HG02610 (cell line): ENCODE results near the gene UBE2O.
A peak's percentile ranks its signal among the peaks of the same experiment; 100 is the strongest.

Experiments used
- ATAC-seq: cut with Tn5 transposase; IDR thresholded peaks from one replicate; pipeline ENCODE4 v1.9.1; 2021; ENCODE audit warnings: mild to moderate bottlenecking, moderate library complexity; ENCODE audit not compliant: unreplicated experiment

UBE2O gene

DNA sequence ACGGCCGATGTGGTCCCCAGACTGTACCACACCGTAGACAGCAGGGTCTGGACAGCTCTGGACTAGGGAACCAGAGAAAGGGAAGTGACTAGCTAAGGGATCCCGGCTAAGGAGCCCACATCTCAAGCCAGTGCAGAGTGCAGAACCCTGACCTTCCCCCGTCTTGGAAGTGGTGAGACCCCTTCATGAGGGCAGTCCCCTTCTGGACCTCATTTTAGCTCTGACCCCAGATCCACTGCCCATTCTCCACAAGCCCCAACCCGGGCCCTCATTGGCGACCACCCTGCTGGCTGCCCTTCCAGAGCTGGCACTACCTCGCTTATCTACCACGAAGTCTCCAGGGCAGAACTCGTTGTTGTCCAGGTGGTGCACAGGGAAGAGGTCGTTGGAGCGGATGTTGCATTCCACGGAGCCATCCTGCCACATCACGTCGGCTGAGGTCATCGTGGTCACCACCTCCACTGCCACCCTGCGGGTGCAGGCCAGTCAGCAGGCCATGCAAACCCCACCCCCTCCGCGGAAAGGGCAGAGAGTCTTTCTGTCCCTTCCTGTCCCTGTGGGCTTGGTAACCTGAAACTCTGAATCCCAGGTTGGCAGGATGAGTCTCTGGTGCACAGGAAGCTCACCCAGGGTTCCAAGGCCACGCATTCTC lies 54.3 kb downstream of the UBE2O start:
- ATAC-seq: no peak

DNA sequence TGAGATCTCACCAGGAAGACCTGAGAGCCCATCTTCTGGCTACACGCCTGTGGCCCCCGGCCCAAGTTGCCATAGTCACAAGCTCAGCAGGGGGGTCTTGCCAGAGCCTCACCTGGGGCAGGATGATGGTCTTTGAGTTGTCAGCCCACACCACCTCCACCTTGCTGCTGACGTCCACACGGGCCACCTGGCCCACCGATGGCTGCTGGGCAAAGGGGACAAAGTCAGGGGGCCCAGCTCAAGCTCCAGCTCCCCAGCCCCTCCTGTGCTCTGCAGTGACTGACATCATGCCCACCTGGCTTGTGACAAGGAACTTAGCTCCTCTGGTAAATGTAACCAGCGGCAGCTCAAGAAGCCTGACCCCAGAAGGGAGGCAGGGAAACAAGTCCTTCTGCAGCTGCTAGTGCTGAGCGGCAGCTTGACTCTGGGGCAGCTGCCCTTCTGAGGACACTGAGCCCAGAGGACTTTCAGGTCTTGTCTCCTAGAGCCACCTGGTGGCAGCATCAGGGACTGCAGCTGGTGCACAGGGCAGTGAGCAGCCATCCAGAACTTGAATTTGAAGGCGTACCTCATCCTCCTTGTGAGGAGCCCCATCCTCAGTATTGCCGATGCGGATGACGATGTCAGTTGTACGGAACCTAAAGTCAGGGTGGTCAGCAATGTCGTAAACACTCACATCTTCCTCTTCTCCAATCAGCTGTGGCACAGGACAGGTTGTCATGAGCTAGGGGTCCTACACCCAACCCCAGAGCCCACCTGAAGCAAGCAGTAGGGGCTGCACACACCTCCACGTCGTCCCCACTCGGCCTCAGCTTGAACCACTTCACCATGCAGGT lies 55.0 kb downstream of the UBE2O start:
- no peak for ATAC-seq

DNA sequence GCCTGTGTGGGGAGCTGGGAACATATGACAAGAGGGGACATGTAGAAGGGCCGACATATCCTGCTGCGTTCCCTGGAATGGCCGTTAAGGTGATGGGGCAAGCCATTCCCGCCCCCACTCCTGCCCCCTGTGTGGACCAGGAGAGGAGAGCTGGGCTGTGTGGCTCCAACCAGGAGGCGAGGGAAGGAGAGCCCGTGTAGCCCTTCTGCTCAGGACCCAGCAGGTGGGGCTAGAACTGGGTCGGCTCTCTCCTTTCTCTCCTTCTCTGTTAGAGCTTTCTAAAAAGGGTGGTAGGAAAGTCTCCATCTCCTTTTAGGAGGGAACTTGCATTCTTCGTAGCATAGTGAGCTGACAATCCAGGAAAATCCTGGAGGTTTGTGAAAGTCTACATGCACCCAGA lies 55.8 kb downstream of the UBE2O start:
- ATAC-seq: no peak

GRCh38 chr17:76395980-76396379 lies 57.0 kb downstream of the UBE2O start:
- no peak for ATAC-seq

GRCh38 chr17:76394166-76394565 lies 58.8 kb downstream of the UBE2O start:
- ATAC-seq: no peak

DNA sequence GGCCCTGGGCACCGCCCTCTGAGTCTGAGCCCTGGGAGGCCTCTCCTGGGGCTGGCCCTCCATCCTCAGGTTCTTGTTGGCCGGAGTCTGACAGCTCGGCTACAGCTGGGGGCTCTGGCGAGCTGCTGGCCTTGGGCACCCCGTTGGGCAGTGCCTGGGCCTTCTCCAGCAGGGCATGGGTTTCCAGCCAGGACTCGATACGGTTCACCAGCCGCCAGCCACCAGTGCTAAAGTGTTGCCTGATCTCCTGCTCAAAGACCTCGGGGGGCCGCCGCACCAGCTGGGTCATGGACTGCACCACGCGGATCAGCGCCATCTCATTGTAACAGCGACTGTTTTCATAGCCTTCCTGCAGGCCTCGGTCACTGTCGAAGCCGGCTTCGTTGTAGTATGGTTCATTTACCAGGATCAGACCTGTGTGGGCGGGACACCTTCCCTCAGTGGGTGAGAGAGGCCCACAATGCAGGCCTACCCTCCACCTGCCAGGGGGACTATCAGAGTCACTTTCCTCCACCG lies 61.7 kb downstream of the UBE2O start:
- no peak for ATAC-seq

- ATAC-seq: no peak
Measured at GRCh38 chr17:76390003-76390421, 62.9 kb downstream of the UBE2O start.

DNA sequence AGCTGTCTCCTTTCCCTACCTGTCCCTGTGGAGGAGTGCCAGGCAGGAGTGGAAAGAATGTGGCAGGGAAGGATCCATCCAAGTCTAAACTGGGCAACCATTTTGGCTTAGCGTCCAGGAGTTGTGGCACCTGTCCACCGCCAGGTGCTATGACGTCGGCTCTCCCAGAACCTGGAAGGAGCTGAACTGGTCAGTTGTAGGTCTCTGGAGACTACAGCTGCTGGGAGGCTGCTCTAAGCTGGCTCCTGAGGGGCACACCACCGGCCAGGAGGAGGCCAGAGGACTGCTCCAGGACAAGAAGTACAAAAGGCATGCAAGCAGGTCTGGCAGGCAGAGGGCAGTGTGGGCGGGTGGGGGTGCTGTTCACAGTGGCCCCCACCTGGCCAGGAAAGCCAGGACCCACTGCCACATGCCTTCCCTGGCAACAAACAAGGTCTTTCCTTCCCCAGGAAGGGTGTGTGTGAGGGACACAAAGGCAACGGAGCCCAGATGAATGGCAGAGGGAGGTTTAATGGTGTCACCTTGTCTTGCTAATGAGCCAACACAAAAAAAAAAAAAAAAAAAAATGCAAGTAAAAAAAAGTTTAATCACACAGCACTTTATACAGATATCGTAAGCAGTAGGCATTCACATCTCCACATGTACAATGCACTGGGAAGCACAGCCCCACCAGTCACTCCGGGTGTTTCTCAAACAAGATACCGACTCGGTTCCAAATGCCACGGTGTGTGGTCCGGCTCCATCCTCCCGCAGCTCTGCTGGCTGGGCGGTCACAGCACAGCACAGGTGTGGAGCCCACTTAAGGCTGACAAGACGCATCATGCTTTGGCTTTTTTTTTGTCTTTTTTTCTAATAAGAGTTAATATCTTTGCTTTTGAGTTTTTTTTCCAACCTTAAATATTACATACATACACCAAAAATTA lies 63.7 kb downstream of the UBE2O start:
- ATAC-seq: no peak

GRCh38 chr17:76386966-76387765 lies 65.8 kb downstream of the UBE2O start:
- no peak for ATAC-seq

DNA sequence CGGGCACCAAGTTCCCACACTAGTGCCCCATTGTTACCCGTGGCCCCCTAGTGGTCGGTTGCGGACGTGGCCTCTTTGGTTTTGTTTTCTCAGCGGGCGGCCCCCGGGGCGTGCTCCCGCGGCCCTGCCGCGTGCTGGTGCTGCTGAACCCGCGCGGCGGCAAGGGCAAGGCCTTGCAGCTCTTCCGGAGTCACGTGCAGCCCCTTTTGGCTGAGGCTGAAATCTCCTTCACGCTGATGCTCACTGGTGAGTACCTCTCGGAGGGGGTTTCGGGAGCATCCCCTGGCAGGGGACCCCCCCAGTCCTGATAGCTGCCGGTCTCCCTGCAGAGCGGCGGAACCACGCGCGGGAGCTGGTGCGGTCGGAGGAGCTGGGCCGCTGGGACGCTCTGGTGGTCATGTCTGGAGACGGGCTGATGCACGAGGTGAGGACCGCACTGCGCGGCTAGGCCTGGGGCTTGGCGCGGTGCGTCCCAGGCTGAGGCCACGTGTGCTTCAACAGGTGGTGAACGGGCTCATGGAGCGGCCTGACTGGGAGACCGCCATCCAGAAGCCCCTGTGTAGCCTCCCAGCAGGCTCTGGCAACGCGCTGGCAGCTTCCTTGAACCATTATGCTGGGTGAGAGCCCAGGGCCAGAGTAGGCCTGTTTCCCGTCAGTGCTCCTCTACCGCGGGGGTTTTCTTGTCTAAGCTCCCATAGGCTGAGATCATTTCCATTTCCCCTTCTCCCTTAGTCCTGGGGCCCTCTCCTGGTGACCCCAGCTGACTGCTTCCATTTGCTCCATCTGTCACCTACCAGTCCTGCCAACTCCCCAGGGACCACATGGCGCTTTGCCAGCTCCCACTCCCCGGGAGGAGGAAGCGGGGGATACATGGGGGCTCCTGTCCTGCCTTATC lies 66.8 kb downstream of the UBE2O start:
- ATAC-seq: no peak

DNA sequence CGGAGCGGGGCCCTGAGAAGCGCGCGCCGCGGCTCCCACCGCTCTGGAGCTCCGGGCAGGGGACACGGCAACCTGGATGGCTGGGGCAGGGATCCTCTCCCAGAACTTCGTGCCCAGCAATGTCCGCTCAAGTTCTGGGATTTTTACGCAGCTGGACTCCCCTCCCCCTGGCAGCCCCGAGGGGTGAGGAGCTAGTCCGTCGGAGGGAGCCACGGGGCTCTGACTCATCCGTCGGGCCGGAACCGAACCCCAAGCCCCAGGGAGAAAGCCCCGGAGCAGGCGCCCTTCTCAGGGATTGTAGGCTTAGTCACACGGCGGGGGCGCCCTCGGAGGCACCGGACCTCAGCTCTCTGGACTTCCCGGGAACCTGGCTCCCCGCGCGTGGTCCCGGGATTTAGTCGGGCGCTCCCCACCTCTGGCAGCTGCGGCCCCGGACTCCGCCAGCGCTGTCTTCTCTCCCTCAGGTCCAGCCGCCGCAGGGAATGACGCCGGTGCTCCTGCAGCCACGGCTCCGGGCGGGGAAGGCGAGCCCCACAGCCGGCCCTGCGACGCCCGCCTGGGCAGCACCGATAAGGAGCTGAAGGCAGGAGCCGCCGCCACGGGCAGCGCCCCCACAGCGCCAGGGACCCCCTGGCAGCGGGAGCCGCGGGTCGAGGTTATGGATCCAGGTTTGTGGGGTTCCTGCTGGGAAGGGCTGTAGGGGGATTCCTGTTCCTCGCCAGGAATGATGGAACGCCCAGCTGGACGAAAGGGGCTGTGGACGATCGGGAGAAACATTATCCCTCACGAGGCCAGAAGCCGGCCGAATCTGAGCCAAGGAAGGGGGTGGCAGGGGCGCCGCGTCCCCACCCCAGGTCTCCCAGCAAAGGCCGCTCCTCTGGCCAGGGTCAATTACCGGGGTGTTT lies 67.7 kb downstream of the UBE2O start:
- ATAC-seq: peak; percentile 6

- peak; percentile 63 for ATAC-seq
Measured at GRCh38 chr17:76384222-76384986, 68.5 kb downstream of the UBE2O start, which contains the start of gene SPHK1. SPHK1 (plus strand) TSS chr17:76384609; CDS start chr17:76385645, 1,036 bp downstream.

DNA sequence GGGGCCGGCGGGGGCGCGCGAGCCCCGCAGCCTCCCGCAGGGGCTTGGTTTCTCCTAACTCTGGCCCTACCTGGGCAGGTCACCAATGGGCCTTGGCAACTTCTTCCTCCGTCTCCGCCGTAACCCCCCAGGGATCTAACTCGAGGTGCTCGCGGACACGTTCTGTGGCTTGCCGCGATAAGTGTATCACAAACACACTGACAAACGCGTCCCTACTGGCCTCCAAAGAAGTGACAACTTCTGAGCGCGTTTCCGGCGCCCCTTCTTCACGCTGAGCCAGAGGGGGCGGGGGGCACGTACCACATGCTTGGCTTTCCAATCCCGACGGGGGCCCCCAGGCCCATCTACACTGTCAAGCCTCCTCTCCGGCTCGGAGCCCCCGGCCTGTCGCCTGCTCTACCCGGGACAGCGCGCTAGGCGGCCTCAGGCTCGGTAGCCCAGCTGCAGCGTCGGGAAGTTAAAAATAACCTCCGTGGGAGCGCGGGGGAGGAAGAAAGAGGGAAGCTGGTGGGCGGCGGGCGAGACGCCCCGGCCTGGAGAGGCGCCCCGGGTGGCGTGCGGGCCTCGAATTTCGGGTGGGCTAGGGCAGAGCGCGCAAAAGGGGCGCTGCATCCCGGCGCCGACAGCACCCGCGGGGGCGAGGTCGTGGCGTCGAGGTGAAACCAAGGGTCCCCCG lies 69.3 kb downstream of the UBE2O start:
- ATAC-seq: no peak

DNA sequence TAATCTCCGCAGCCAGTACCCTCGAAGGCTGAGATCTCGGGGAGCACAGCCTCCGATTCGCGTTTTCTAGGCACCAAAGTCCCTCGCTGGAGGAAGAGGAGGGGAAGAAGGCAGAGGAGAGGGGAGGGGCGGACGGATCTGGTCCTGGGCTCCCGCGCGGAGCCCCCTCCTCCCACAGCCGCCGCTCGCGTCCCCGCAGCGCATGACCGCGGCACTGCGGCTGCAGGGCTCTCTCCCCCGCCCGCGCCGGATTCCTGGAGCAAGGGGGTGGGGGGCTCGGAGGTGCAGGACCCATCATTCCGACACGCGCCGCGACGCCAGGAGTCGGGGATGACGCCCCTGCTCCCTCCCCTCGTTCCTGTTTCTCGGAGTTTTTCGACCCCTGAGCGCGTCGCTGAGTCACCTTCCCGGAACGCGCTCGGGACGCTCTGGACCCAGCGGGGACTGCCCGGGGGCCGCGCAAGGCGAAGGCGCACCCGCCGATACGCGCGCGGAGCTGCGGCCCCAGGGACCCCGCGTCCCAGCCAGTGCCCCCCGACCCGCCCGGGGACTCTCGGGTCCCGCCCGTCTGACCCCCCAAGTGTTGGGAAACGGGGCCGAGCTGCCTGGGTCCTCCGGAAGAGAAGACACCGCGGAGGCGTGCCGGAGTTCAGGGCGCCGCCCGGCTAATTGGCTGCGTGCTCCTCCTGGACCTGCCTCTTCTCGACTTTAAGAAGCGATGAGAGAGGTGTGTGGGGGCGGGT lies 70.0 kb downstream of the UBE2O start:
- ATAC-seq: no peak

DNA sequence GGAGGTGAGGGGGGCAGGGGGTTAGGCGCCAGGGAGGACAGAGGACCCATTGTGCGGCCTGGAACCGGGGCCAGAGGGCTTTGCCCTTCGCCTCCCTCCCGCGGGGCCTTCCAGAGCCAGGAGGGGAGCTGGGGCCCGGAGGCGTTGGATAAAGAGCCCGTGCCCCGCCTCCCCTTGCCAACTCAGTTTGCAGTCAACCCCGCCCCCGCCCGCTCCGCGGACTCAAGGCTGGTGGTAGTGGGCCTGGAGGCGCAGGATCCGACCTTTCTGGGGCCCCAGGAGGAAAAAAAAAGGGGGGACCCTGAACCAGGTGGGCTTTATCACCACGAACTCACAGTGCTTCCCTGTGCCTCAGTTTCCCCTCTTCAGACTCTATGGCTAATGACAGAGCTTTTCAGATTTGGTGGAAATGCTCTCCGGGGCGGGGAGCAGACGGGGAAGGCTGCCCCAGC lies 70.6 kb downstream of the UBE2O start:
- no peak for ATAC-seq
